ENCODE measurements around the gene SMIM33. TPM values are rescaled to one million over a fixed set of nuclear protein-coding genes. Genes with fewer than 3 reads are reported as not detected.
A peak's percentile ranks its signal among the peaks of the same experiment; 100 is the strongest.
"Not testable (repeated sequence)": the region's sequence is repeated elsewhere in the genome, so short reads cannot be mapped to it uniquely, and the experiment has no call there.

Gene SMIM33
- total RNA-seq, 3 donors from 2014 or later: 0.21 to 0.30 TPM; not detected in 1

DNA sequence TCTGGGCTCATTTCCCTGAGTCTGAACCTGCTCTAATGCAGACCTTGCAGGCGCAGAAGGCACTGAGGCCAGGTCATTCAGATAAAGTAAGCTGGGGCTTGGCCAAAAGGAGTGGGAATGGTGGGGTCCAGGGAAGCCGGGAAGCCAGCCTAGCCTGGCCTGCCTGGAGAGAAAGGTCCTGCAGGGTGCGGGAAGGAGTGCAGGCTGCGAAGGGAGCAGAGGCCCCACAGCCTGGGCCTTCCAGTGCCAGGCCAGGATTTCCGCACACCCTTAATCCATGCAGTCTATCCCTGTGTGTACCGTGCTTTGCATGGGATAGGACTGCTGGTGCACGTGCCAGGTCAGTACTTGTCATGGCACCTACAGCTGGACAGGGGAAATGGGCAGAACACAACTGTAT lies 15.4 kb downstream of the SMIM33 start:
- DNase-seq: no peak
- Mint-ChIP-seq H3K4me3 (no peak overlapping the region), H3K36me3 (ENCODE audit: insufficient read depth) (no peaks in the 10 kb centered on the region), H3K9me3 (no peaks in the 10 kb centered on the region), H3K4me1 (ENCODE audit: low read depth) (peaks cover 19% of the 10 kb centered on the region), H3K27me3 (ENCODE audit: low read depth) (no peaks in the 10 kb centered on the region)
- no peak for ATAC-seq

DNA sequence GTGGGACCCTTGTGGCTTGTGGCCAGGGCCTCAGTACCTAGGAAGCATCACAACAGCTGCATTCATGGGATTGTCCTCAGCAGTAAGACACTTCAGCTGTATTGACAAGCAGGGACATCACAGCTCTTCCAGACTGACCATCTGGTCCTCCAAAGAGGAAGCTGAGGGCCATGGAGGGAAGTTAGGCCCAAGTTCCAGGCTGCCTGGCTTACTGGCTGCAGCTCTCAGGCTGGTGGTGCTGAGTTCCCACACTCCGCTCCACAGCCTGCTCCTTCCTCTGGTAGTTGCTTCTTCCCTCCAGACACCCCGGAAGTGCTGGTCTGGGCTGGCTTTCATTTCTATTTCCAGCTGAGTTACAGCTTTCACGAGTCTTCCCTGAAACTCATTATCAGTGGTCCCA lies 17.5 kb downstream of the SMIM33 start:
- no peak for ATAC-seq
- no peak for DNase-seq
- Mint-ChIP-seq H3K4me3 (no peak overlapping the region), H3K4me1 (ENCODE audit: low read depth) (peaks cover 17% of the 10 kb centered on the region), H3K9me3 (no peaks in the 10 kb centered on the region), H3K36me3 (ENCODE audit: insufficient read depth) (no peaks in the 10 kb centered on the region), H3K27me3 (ENCODE audit: low read depth) (no peaks in the 10 kb centered on the region)

DNA sequence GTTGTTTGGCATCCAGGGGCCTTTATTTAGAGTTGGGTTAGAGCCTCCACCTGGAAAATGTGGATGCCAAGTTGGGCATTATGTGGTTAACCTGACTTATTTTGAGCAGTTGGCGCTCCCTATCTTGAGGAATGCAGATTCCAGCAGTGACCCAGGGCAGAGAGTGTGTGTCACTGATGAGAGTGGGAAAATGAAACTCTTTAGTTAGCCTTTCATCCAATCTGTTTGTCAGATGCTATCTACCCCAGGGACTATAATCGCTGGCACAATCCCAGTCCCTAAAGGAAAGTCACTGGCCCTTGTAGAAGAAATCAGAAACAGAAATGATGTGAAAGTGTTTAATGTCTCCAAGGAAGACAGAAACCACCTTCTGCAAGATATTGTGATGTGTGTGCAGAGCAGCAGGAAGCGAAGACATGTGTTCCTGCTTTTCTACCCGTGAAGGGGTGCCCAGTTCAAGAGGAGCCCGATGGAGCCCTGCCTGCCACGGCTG lies 21.9 kb downstream of the SMIM33 start:
- Mint-ChIP-seq H3K9me3 (no peaks in the 10 kb centered on the region), H3K4me3 (peak overlapping the region; percentile 19), H3K27me3 (ENCODE audit: low read depth) (no peaks in the 10 kb centered on the region), H3K36me3 (ENCODE audit: insufficient read depth) (no peaks in the 10 kb centered on the region), H3K4me1 (ENCODE audit: low read depth) (peaks cover 30% of the 10 kb centered on the region)
- ATAC-seq (peak; percentile 20 to 31), DNase-seq (no peak)

DNA sequence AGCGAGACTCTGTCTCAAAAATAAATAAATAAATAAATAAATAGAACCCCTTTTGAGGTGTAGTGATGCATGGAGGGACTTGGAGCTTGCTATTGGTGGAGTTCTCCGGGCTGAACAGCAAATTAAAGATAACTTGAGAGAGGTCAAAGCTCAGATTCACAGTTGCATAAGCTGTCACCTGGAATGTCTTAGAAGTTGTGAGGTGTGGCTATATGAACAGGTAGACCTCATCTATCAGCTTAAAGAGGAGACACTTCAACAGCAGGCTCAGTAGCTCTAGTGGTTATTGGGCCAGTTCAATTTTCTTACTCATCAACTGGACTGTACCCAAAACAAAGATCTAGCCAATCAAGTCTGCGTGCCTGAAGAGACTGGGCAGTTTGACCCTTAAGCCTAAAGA lies 23.5 kb downstream of the SMIM33 start:
- DNase-seq (no peak), ATAC-seq (no peak)
- Mint-ChIP-seq H3K27me3 (ENCODE audit: low read depth) (no peaks in the 10 kb centered on the region), H3K36me3 (ENCODE audit: insufficient read depth) (no peaks in the 10 kb centered on the region), H3K9me3 (no peaks in the 10 kb centered on the region), H3K4me1 (ENCODE audit: low read depth) (peaks cover 23% of the 10 kb centered on the region), H3K4me3 (no peak overlapping the region)

DNA sequence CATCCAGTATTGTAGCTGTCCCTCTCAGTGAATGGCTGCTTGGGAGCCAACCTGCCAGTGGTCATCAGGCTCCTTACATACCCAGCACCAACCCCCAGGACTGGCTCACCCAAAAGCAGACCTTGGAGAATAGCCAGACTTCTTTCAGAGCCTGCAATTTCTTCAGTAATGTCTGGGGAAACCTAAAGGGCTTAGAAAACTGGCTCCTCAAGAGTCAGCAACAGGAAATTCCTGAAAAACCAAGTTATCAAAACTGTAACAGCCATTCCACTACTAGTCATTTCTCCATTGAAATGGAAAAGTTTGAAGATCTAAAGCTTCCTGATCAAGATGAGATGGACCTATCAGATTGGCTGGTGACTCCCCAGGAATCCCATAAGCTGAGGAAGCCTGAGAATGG lies 24.0 kb downstream of the SMIM33 start:
- DNase-seq (no peak), ATAC-seq (no peak)
- H3K4me1 Mint-ChIP-seq (ENCODE audit: low read depth): peaks cover 23% of the 10 kb centered on the region
- H3K4me3 Mint-ChIP-seq: no peak overlapping the region
- H3K36me3 Mint-ChIP-seq (ENCODE audit: insufficient read depth): no peaks in the 10 kb centered on the region
- no peaks in the 10 kb centered on the region for H3K9me3 Mint-ChIP-seq
- H3K27me3 Mint-ChIP-seq (ENCODE audit: low read depth): no peaks in the 10 kb centered on the region

DNA sequence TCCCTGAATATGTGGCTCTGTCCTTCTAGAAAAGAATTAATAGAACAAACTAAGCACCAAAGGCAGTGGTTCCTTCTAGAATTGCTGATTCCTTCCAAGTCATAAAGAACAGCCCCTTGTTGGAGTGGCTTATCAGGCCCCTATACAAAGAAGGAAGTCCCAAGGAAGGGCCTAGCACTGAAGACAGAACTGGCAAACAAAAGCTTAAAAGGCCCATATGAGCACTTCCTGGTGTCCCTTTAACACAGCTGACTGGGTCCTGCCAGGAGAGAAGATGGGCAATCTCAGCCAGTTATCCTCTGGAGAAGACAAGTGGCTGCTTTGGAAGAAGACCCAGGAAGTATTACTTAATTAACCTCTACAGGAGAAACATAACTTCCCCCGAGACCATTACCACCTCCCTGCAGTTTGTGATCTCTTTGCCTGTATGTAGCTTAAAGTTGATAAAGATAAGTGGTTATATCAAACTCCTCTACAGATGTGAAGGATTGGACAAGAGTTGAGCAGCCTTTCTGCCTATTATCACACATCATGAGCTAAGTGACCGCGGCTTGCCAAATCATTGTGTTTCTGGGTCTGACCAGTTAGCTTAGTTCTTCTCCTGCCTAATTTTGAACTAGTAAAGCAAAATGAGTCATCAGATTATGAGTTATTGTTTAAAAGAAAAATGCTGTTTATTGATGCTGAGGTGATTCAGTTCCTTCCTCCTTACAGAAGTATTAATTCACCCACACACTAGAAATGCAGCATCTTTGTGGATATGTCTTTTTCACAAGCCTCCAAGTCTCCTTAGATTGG lies 25.0 kb downstream of the SMIM33 start:
- ATAC-seq (peak; percentile 65 to 73), DNase-seq (no peak)
- Mint-ChIP-seq H3K27me3 (ENCODE audit: low read depth) (no peaks in the 10 kb centered on the region), H3K9me3 (no peaks in the 10 kb centered on the region), H3K36me3 (ENCODE audit: insufficient read depth) (no peaks in the 10 kb centered on the region), H3K4me1 (ENCODE audit: low read depth) (peaks cover 23% of the 10 kb centered on the region), H3K4me3 (no peak overlapping the region)

DNA sequence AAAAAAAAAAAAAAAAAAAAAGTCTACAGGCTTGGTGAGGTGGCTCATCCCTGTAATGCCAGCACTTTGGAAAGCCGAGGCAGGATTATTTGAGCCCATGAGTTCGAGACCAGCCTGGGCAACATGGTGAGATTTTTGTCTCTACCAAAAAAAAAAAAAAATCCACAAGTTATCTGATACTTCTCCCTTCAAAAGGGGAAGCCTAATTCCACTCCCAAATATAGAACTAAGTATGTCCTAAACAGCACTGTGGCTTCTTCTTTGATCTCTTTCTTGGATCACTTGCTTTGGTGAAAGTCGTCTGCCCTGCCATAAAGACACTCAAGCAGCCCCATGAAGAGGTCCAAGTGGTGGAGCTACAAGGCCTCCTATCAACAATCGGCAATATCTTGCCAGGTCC lies 30.6 kb downstream of the SMIM33 start:
- Mint-ChIP-seq H3K9me3 (no peaks in the 10 kb centered on the region), H3K36me3 (ENCODE audit: insufficient read depth) (no peaks in the 10 kb centered on the region), H3K4me1 (ENCODE audit: low read depth) (no peaks in the 10 kb centered on the region), H3K27me3 (ENCODE audit: low read depth) (peaks cover 2% of the 10 kb centered on the region), H3K4me3 (no peak overlapping the region)
- no peak for DNase-seq
- no peak for ATAC-seq

DNA sequence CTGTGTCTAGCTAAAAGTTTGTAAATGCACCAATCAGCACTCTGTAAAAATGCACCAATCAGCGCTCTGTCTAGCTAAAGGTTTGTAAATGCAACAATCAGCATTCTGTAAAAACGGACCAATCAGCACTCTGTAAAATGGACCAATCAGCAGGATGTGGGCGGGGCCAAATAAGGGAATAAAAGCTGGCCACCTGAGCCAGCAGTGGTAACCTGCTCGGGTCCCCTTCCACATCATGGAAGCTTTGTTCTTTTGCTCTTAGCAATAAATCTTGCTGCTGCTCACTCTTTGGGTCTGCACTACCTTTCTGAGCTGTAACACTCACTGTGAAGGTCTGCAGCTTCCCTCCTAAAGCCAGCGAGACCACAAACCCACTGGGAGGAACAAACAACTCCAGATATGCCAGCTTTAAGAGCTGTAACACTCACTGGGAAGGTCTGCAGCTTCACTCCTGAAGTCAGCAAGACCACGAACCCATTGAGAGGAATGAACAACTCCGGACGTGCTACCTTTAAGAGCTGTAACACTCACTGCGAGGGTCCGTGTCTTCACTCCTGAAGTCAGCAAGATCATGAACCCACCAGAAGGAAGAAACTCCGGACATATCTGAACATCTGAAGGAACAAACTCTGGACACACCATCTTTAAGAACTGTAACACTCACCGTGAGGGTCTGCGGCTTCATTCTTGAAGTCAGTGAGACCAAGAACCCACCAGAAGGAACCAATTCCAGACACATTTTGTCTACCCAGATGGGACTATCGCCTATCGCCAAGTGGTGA lies 32.4 kb downstream of the SMIM33 start:
- H3K4me1 Mint-ChIP-seq (ENCODE audit: low read depth); ATAC-seq; H3K9me3 Mint-ChIP-seq; H3K36me3 Mint-ChIP-seq (ENCODE audit: insufficient read depth); H3K4me3 Mint-ChIP-seq; H3K27me3 Mint-ChIP-seq (ENCODE audit: low read depth); DNase-seq: not testable (repeated sequence)

DNA sequence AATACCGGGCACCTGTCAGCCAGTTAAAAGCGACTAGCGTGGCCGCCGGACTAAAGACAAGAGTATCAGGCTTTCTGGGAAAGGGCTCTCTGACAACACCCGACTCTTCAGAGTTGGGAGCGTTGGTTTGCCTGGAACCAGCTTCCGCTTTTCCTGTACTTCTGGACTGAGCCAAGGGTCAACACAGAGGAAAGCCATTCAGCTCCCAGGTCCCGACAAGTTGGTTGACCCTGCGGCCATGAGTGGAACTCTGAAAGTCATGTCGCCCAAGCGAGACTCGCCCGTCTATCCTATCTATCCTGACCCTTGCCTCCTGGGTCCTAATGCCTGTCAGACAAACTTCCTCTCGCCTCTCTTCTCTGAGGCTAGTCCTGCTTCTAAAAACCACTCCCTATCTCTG lies 33.1 kb downstream of the SMIM33 start:
- not testable (repeated sequence) for H3K4me3 Mint-ChIP-seq; H3K36me3 Mint-ChIP-seq (ENCODE audit: insufficient read depth); ATAC-seq; H3K27me3 Mint-ChIP-seq (ENCODE audit: low read depth); H3K4me1 Mint-ChIP-seq (ENCODE audit: low read depth); H3K9me3 Mint-ChIP-seq; DNase-seq

DNA sequence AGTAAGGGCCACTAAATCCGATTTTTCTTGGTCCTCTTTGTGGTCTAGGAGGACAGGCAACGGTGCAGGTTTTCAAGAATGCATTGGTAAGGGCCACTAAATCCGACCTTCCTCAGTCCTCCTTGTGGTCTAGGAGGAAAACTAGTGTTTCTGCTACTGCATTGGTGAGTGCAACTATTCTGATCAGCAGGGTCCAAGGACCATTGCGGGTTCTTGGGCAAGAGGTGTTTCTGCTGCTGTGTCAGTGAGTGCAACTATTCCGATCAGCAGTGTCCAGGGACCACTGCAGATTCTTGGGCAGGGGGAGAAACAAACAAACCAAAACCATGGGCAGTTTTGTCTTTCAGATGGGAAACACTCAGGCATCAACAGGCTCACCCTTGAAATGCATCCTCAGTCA lies 33.9 kb downstream of the SMIM33 start:
- H3K9me3 Mint-ChIP-seq; H3K4me3 Mint-ChIP-seq; H3K27me3 Mint-ChIP-seq (ENCODE audit: low read depth); DNase-seq; ATAC-seq; H3K4me1 Mint-ChIP-seq (ENCODE audit: low read depth); H3K36me3 Mint-ChIP-seq (ENCODE audit: insufficient read depth): not testable (repeated sequence)

DNA sequence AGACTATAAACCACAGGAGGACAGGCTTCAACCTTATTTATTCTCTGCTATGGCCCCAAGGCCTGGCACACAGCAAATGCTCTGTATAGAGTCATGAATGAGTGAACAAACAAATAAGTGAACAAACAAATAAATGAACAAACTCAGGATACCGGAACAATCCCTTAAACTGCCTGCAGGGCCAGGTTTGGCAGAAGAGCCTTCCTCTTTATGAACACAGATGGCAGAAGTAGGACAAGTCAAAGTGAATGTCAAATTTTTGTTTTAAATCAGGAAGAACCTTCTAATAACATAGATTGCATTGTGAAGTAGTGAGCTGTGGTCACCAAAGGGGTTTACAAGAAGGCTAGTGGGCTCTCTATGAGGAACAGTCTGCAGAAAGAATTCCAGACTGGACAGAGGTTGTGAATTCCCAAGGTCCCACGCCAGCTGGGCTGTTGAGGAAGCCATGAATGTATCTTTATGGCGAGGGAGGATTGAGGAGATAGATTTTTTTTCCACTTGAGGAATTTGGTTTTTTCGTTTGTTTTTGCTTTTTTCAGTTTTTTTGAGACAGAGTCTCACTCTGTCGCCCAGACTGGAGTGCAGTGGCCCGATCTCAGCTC lies 42.1 kb downstream of the SMIM33 start:
- no peaks in the 10 kb centered on the region for H3K27me3 Mint-ChIP-seq (ENCODE audit: low read depth)
- no peaks in the 10 kb centered on the region for H3K36me3 Mint-ChIP-seq (ENCODE audit: insufficient read depth)
- H3K4me1 Mint-ChIP-seq (ENCODE audit: low read depth): peaks cover 45% of the 10 kb centered on the region
- H3K4me3 Mint-ChIP-seq: no peak overlapping the region
- DNase-seq (no peak), ATAC-seq (no peak)
- H3K9me3 Mint-ChIP-seq: no peaks in the 10 kb centered on the region

DNA sequence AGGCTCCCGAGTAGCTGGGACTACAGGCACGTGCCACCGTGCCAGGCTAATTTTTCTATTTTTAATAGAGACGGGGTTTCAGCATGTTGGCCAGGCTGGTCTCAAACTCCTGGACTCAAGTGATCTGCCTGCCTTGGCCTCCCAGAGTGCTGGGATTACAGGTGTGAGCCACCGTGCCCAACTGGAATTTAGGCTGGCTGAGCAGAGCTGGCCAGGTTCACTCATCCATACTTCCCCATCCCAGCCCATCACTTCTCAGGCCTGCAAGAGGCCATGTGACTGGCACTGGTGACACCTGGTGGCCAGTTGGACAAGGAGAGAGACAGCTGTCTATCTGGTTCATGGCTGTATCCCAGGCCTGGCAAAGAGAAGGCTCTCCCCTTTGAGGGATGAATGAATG lies 42.6 kb downstream of the SMIM33 start:
- peak; percentile 51 to 58 for ATAC-seq
- not testable (repeated sequence) for H3K27me3 Mint-ChIP-seq (ENCODE audit: low read depth); H3K9me3 Mint-ChIP-seq; H3K36me3 Mint-ChIP-seq (ENCODE audit: insufficient read depth); H3K4me3 Mint-ChIP-seq
- H3K4me1 Mint-ChIP-seq (ENCODE audit: low read depth): peaks cover 49% of the 10 kb centered on the region
- DNase-seq: peak; percentile 74

DNA sequence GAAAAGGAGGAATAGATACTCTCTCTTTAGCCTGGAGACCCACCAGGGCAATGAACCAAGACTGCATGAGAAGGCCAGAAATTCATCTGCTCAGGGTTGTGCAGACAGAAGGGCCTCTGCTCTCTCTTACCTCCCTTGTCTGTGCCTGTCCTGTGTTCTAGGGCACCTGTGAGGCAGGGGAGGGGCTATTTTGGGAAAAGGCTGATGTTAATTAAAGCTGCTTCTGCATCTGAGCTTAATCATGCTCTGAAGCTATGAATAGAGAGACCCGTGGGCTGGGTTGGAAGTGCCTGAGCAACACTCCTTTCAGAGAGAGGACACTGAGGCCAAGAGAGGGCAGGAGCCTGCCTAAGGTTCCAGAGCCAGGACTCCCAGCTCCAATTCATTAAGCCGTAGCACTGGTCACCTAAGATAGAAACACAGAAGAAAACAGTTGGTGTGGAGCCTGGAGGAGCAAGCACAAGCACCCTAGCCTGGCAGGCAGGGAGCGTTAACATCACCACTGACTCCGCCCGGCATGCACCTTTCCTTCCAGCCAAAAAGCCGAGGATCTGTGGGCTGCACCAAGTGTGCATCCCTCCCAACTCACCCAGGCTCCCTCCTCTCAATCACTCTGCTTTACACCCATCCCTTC lies 43.2 kb downstream of the SMIM33 start:
- DNase-seq: no peak
- Mint-ChIP-seq H3K36me3 (ENCODE audit: insufficient read depth) (no peaks in the 10 kb centered on the region), H3K27me3 (ENCODE audit: low read depth) (no peaks in the 10 kb centered on the region), H3K4me3 (no peak overlapping the region), H3K4me1 (ENCODE audit: low read depth) (peaks cover 55% of the 10 kb centered on the region), H3K9me3 (no peaks in the 10 kb centered on the region)
- ATAC-seq: no peak

DNA sequence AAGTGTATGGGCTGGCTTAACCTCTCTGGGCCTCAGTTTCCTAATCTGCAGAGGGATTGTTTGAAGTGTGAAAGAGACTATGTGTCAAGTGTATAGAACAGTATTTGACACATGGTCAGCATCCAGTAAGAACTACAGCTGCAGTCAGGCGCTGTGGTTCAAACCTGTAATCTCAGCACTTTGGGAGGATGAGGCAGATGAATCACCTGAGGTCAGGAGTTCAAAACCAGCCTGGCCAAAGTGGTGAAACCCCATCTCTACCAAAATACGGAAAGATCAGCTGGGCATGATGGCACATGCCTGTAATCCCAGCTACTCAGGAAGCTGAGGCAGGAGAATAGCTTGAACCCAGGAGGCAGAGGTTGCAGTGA lies 43.7 kb downstream of the SMIM33 start:
- ATAC-seq: no peak
- H3K4me3 Mint-ChIP-seq: no peak overlapping the region
- DNase-seq: no peak
- H3K27me3 Mint-ChIP-seq (ENCODE audit: low read depth): no peaks in the 10 kb centered on the region
- no peaks in the 10 kb centered on the region for H3K9me3 Mint-ChIP-seq
- H3K36me3 Mint-ChIP-seq (ENCODE audit: insufficient read depth): no peaks in the 10 kb centered on the region
- peaks cover 56% of the 10 kb centered on the region for H3K4me1 Mint-ChIP-seq (ENCODE audit: low read depth)
